ENCODE results near the gene HARS2. TPM values are rescaled to one million over a fixed set of nuclear protein-coding genes. Genes with fewer than 3 reads are reported as not detected.

Gene HARS2
- polyA plus RNA-seq, 2 of the 4 experiments (the other 2 are of a cell fraction): 44.9 to 55.1 TPM

DNA sequence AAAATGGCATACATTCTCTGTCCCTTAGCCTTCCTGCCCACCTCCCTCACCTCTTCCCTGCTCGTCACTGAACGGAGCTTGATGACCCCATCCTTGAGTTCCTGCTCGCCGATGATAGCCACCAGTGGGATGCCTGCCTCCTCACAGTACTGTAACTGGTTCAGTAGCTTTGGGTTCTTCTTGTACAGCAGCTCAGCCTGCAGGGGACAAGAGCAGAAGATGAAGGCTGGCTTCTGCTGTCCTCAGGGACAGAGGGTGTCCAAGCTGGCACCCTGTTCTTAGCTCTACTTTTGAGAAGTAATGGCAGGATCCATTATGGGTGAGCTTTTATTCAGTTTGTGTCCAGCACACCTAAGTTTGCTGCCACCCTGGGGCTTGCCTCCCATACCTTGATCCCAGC lies 16.6 kb upstream of the HARS2 start:
- Histone ChIP-seq H3K4me1 (no peaks in the 10 kb centered on the region), H3K27ac (no peak overlapping the region), H3K4me3 (no peak overlapping the region), H3K9me3 (no peaks in the 10 kb centered on the region), H3K4me2 (no peak overlapping the region)
- DNase-seq (ENCODE audit: low read depth in 1 of 2, low spot score in 1 of 2) (no peak), FAIRE-seq (no peak), ATAC-seq (peak in 1 of 2 experiments; percentile 7; a peak in 2 of 6 replicates)
- 99% methylated on average over 4 of the region's 4 CpGs for WGBS (ENCODE audit: missing lambda C conversion rate)
- POLR2A ChIA-PET: interaction anchor here (0.8 to 1.7 kb wide), 4 partner anchors 9 to 27 kb away, joined by 3 to 8 read pairs (median 4); partner anchors contain the start of genes HARS1, HARS2, IK and NDUFA2
- CTCF ChIA-PET: interaction anchor here (0.8 to 1.2 kb wide), 2 partner anchors 28 to 46 kb away, joined by 3 to 6 read pairs; partner anchors contain the start of genes IK and NDUFA2
- no peak for TF ChIP-seq TP53 (CRISPR knock-in tag; IDR thresholded peaks at IDR 0.05)
- TF ChIP-seq, protein P1, sequence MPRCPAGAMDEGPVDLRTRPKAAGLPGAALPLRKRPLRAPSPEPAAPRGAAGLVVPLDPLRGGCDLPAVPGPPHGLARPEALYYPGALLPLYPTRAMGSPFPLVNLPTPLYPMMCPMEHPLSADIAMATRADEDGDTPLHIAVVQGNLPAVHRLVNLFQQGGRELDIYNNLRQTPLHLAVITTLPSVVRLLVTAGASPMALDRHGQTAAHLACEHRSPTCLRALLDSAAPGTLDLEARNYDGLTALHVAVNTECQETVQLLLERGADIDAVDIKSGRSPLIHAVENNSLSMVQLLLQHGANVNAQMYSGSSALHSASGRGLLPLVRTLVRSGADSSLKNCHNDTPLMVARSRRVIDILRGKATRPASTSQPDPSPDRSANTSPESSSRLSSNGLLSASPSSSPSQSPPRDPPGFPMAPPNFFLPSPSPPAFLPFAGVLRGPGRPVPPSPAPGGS (IDR thresholded peaks at IDR 0.05): no peak
- TF ChIP-seq, protein P2, sequence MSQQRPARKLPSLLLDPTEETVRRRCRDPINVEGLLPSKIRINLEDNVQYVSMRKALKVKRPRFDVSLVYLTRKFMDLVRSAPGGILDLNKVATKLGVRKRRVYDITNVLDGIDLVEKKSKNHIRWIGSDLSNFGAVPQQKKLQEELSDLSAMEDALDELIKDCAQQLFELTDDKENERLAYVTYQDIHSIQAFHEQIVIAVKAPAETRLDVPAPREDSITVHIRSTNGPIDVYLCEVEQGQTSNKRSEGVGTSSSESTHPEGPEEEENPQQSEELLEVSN (IDR thresholded peaks at IDR 0.05; ENCODE audit: borderline replicate concordance, low read depth): no peak
- TF ChIP-seq RFX5 (IDR thresholded peaks at IDR 0.05): no peak
- no peak for TF ChIP-seq JUNB (IDR thresholded peaks at IDR 0.05)
- TF ChIP-seq HDAC2 (IDR thresholded peaks at IDR 0.05): no peak
- TF ChIP-seq ZFP36 (IDR thresholded peaks at IDR 0.05; ENCODE audit: borderline replicate concordance, partially characterized antibody): no peak
- no peak for TF ChIP-seq POLR2A (IDR thresholded peaks at IDR 0.05; ENCODE audit: low read length)
- TF ChIP-seq ZNF302 (CRISPR knock-in tag; IDR thresholded peaks at IDR 0.05): no peak
- TF ChIP-seq KDM1A (IDR thresholded peaks at IDR 0.05; ENCODE audit: low read depth): no peak
- no peak for TF ChIP-seq KDM5A (IDR thresholded peaks at IDR 0.05)
- no peak for TF ChIP-seq EP300 (IDR thresholded peaks at IDR 0.05)
- TF ChIP-seq, protein P3, sequence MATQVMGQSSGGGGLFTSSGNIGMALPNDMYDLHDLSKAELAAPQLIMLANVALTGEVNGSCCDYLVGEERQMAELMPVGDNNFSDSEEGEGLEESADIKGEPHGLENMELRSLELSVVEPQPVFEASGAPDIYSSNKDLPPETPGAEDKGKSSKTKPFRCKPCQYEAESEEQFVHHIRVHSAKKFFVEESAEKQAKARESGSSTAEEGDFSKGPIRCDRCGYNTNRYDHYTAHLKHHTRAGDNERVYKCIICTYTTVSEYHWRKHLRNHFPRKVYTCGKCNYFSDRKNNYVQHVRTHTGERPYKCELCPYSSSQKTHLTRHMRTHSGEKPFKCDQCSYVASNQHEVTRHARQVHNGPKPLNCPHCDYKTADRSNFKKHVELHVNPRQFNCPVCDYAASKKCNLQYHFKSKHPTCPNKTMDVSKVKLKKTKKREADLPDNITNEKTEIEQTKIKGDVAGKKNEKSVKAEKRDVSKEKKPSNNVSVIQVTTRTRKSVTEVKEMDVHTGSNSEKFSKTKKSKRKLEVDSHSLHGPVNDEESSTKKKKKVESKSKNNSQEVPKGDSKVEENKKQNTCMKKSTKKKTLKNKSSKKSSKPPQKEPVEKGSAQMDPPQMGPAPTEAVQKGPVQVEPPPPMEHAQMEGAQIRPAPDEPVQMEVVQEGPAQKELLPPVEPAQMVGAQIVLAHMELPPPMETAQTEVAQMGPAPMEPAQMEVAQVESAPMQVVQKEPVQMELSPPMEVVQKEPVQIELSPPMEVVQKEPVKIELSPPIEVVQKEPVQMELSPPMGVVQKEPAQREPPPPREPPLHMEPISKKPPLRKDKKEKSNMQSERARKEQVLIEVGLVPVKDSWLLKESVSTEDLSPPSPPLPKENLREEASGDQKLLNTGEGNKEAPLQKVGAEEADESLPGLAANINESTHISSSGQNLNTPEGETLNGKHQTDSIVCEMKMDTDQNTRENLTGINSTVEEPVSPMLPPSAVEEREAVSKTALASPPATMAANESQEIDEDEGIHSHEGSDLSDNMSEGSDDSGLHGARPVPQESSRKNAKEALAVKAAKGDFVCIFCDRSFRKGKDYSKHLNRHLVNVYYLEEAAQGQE (IDR thresholded peaks at IDR 0.05): no peak
- no peak for TF ChIP-seq NFE2L2 (conservative IDR thresholded peaks at IDR 0.05; ENCODE audit: low read length)

DNA sequence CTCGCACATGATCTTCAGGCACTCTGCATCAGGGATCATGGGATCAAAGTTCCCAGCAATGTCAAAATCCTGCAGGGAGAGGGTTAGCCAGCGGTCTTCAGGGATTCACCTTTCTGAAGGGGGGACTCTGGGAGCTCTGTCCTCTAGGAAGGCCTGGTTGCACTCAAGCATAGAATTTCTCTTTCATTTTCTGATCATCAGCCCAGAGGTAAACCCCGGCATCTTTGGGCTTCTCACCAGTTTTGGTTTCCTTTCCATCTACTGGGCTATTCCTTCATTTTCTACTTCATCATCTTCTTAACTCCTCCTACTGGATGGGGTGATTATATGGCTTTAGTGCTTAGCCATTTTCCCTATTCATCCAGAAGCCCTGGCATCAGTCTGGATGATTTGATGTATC lies 13.3 kb upstream of the HARS2 start:
- no peak overlapping the region for H3K4me3 ChIP-seq
- no peak overlapping the region for H3K27ac ChIP-seq
- ChIA-PET POLR2A (no interaction called here), CTCF (interaction anchor here (1.8 kb wide), 1 partner anchor 9 kb away, joined by 4 read pairs; no protein-coding TSS in a partner anchor)
- ATAC-seq (no peak), DNase-seq (ENCODE audit: low read depth in 1 of 2, low spot score in 1 of 2) (no peak), FAIRE-seq (no peak)
- TF ChIP-seq KDM5A (IDR thresholded peaks at IDR 0.05) (no peak), FOSL2 (IDR thresholded peaks at IDR 0.05) (no peak), FOSL2 (CRISPR knock-in tag; IDR thresholded peaks at IDR 0.05) (no peak)
- TF ChIP-seq, protein P4, sequence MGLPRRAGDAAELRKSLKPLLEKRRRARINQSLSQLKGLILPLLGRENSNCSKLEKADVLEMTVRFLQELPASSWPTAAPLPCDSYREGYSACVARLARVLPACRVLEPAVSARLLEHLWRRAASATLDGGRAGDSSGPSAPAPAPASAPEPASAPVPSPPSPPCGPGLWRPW (IDR thresholded peaks at IDR 0.05): no peak
- no peaks in the 10 kb centered on the region for H3K9me3 ChIP-seq
- no peaks in the 10 kb centered on the region for H3K4me1 ChIP-seq
- H3K4me2 ChIP-seq: no peak overlapping the region
- 95% methylated on average over 3 of the region's 3 CpGs for WGBS (ENCODE audit: missing lambda C conversion rate)

DNA sequence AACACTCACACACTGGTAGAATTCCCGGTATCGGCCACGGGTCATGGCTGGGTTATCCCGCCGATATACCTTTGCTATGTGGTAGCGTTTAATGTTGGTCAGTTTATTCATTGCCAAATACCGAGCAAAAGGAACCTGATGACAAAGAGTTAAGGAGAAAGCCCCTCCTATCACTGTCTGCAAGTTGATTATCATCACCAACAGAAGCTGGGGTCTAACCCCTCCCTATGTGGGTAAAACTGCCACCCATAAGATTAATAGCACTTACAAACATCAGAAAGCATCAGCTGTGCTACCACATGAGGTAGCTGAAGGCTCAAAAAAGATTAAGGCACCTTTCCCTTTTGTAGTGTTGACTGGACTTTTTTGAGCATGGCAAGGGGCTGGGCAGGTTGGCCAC lies 12.3 kb upstream of the HARS2 start:
- Histone ChIP-seq H3K9me3 (no peaks in the 10 kb centered on the region), H3K27ac (no peak overlapping the region), H3K4me2 (no peak overlapping the region), H3K4me1 (no peaks in the 10 kb centered on the region), H3K4me3 (no peak overlapping the region)
- no peak for FAIRE-seq
- 98% methylated on average over 7 of the region's 7 CpGs for WGBS (ENCODE audit: missing lambda C conversion rate)
- ATAC-seq: no peak
- ChIA-PET CTCF (interaction anchor here (1.1 to 1.9 kb wide), 2 partner anchors 12 to 92 kb away, joined by 3 to 6 read pairs; partner anchors contain the start of genes HARS1 and HARS2), POLR2A (no interaction called here)
- DNase-seq (ENCODE audit: low read depth in 1 of 2, low spot score in 1 of 2): no peak
- TF ChIP-seq, protein P5, sequence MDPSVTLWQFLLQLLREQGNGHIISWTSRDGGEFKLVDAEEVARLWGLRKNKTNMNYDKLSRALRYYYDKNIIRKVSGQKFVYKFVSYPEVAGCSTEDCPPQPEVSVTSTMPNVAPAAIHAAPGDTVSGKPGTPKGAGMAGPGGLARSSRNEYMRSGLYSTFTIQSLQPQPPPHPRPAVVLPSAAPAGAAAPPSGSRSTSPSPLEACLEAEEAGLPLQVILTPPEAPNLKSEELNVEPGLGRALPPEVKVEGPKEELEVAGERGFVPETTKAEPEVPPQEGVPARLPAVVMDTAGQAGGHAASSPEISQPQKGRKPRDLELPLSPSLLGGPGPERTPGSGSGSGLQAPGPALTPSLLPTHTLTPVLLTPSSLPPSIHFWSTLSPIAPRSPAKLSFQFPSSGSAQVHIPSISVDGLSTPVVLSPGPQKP (IDR thresholded peaks at IDR 0.05; ENCODE audit: low read depth, low read length): no peak
- TF ChIP-seq RAD21 (conservative IDR thresholded peaks at IDR 0.05 in 1 of 2, IDR thresholded peaks at IDR 0.05 in 1 of 2) (no peak), MAFK (IDR thresholded peaks at IDR 0.05; ENCODE audit: partially characterized antibody) (no peak), MYC (IDR thresholded peaks at IDR 0.05; ENCODE audit: borderline replicate concordance, low read length) (no peak), EHMT2 (IDR thresholded peaks at IDR 0.05; ENCODE audit: low read depth) (no peak)
- TF ChIP-seq, protein P6, sequence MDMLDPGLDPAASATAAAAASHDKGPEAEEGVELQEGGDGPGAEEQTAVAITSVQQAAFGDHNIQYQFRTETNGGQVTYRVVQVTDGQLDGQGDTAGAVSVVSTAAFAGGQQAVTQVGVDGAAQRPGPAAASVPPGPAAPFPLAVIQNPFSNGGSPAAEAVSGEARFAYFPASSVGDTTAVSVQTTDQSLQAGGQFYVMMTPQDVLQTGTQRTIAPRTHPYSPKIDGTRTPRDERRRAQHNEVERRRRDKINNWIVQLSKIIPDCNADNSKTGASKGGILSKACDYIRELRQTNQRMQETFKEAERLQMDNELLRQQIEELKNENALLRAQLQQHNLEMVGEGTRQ (IDR thresholded peaks at IDR 0.05): no peak
- TF ChIP-seq, protein P4 (IDR thresholded peaks at IDR 0.05): no peak
- TF ChIP-seq, protein P2 (IDR thresholded peaks at IDR 0.05; ENCODE audit: borderline replicate concordance, low read depth): no peak

All from A549 (cell line).